PFSK-1 (cell line): Measurements from ENCODE around the gene NOTCH2.

Experiments
- SIN3A ChIP-seq: IDR thresholded peaks from 2 replicates; pipeline ENCODE4 v1.6.1; 2012; ENCODE audit warnings: mild to moderate bottlenecking, low read length, moderate library complexity, borderline replicate concordance; ENCODE audit not compliant: insufficient read depth
- TF ChIP-seq, protein P1 (sequence below), 2 experiments: IDR thresholded peaks; 2 replicates each; pipeline versions ENCODE4 v1.6.1 to v1.8.0; 2011 to 2012; ENCODE audit warnings: low read depth in 2 of 2, low read length in 2 of 2, control low read depth in 1 of 2, inconsistent platforms in 1 of 2, mild to moderate bottlenecking in 1 of 2, moderate library complexity in 1 of 2; ENCODE audit not compliant: insufficient read depth in 1 of 2

DNA sequence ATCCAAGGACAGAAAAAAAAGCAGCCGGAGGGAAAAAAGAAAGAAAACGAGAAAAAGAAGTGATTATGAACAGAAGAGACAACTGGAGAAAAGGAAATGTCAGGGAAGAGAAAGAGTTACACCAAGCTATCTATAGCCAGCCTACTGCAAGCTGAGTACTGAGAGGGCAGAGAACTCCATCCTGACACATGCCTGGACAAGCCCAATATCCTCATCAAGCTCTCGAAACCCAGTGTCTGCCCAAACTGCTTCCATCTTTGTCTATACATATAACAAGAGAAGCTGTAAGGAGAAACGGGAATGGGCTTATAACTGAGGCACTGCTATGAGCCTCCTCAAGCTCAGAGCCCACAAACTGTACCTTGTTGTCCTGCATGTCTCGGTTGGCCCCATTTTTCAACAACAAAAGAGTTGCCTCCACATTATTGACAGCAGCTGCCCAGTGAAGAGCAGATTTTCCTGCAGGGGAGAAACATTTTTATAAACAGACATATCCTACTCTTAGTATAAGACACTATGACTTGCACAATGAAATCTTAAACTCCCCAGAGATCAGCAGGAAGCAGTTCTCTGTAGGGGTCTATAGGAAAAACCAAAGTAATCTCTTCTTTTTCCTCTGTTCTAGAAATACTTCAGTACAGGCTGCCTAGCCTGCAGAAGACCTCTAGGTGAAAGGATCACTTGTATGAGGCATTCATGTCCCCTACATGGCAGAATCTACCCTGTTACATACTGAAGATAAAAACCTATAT lies 152.0 kb downstream of the NOTCH2 start:
- TF ChIP-seq SIN3A = no peak
- TF ChIP-seq, protein P1, sequence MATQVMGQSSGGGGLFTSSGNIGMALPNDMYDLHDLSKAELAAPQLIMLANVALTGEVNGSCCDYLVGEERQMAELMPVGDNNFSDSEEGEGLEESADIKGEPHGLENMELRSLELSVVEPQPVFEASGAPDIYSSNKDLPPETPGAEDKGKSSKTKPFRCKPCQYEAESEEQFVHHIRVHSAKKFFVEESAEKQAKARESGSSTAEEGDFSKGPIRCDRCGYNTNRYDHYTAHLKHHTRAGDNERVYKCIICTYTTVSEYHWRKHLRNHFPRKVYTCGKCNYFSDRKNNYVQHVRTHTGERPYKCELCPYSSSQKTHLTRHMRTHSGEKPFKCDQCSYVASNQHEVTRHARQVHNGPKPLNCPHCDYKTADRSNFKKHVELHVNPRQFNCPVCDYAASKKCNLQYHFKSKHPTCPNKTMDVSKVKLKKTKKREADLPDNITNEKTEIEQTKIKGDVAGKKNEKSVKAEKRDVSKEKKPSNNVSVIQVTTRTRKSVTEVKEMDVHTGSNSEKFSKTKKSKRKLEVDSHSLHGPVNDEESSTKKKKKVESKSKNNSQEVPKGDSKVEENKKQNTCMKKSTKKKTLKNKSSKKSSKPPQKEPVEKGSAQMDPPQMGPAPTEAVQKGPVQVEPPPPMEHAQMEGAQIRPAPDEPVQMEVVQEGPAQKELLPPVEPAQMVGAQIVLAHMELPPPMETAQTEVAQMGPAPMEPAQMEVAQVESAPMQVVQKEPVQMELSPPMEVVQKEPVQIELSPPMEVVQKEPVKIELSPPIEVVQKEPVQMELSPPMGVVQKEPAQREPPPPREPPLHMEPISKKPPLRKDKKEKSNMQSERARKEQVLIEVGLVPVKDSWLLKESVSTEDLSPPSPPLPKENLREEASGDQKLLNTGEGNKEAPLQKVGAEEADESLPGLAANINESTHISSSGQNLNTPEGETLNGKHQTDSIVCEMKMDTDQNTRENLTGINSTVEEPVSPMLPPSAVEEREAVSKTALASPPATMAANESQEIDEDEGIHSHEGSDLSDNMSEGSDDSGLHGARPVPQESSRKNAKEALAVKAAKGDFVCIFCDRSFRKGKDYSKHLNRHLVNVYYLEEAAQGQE (IDR thresholded peaks at IDR 0.05; ENCODE audit: insufficient read depth in 1 of 2, low read depth in 2 of 2, low read length in 2 of 2) = no peak
